HepG2 (cell line): ENCODE measurements around the gene SLC35F1. TPM values are rescaled to one million over a fixed set of nuclear protein-coding genes. Genes with fewer than 3 reads are reported as not detected.

Experiments
- ATF7-NPFF ChIP-seq: sonication (generic); formaldehyde crosslinking; IDR thresholded peaks from 2 replicates; pipeline ENCODE4 v1.8.1; 2023; ENCODE audit warnings: mild to moderate bottlenecking, low read depth, missing genetic modification reagents, moderate library complexity
- DRAP1 ChIP-seq: IDR thresholded peaks from 2 replicates; pipeline ENCODE4 v1.6.1; 2016; ENCODE audit warnings: missing genetic modification reagents, missing compliant biosample characterization
- HNF1A ChIP-seq, 2 experiments: sonication (generic) in 1 of 2; formaldehyde crosslinking in 1 of 2; IDR thresholded peaks; 2 replicates each; pipeline versions ENCODE4 v1.4.0 to v1.6.1; 2016 to 2020; ENCODE audit warnings: borderline replicate concordance in 1 of 2, low read depth in 1 of 2, mild to moderate bottlenecking in 1 of 2, missing genetic modification reagents in 1 of 2
- IRF1 ChIP-seq: sonication (generic); formaldehyde crosslinking; IDR thresholded peaks from 2 replicates; pipeline ENCODE4 v1.4.0; 2020; ENCODE audit warnings: low read depth, mild to moderate bottlenecking, missing genetic modification reagents
- KDM3A ChIP-seq: IDR thresholded peaks from 2 replicates; pipeline ENCODE4 v1.6.1; 2018; ENCODE audit warnings: low read depth, missing compliant biosample characterization
- KMT2B ChIP-seq: IDR thresholded peaks from 2 replicates; pipeline ENCODE4 v1.6.1; 2016; ENCODE audit warnings: missing genetic modification reagents, missing compliant biosample characterization
- MATR3 ChIP-seq: sonication (generic); formaldehyde crosslinking; IDR thresholded peaks from 2 replicates; pipeline ENCODE4 v1.4.0; 2020; ENCODE audit warnings: missing genetic modification reagents
- MYNN ChIP-seq: sonication (generic); formaldehyde crosslinking; IDR thresholded peaks from 2 replicates; pipeline ENCODE4 v1.4.0; 2020; ENCODE audit warnings: mild to moderate bottlenecking, low read depth, missing genetic modification reagents
- NCOA1 ChIP-seq: sonication (generic); formaldehyde crosslinking; IDR thresholded peaks from 2 replicates; pipeline ENCODE4 v1.9.0; 2021; ENCODE audit warnings: missing genetic modification reagents
- RELA ChIP-seq: sonication (generic); formaldehyde crosslinking; IDR thresholded peaks from 2 replicates; pipeline ENCODE4 v1.4.0; 2020; ENCODE audit warnings: missing genetic modification reagents
- RFX1 ChIP-seq: fragments of 450-650 bp; IDR thresholded peaks from 2 replicates; pipeline ENCODE4 v1.6.1; 2017
- RFX3 ChIP-seq: IDR thresholded peaks from 2 replicates; pipeline ENCODE4 v1.6.1; 2016; ENCODE audit warnings: missing biosample characterization, missing genetic modification reagents
- SNAPC2 ChIP-seq: sonication (generic); formaldehyde crosslinking; IDR thresholded peaks from 2 replicates; pipeline ENCODE4 v1.8.1; 2022; ENCODE audit warnings: mild to moderate bottlenecking, missing genetic modification reagents
- U2AF2 ChIP-seq: fragments of 200-400 bp; formaldehyde crosslinking; IDR thresholded peaks from 2 replicates; pipeline ENCODE4 v1.6.1; 2017; ENCODE audit warnings: low read depth, mild to moderate bottlenecking, low read length
- ZFP36 ChIP-seq: fragments of 150-350 bp; IDR thresholded peaks from 2 replicates; pipeline ENCODE4 v1.6.1; 2018; ENCODE audit warnings: borderline replicate concordance, low read length, low read depth; ENCODE audit not compliant: partially characterized antibody
- ZNF225 ChIP-seq: sonication (generic); formaldehyde crosslinking; IDR thresholded peaks from 2 replicates; pipeline ENCODE4 v1.4.0; 2020; ENCODE audit warnings: mild to moderate bottlenecking, missing genetic modification reagents
- ZNF263 ChIP-seq: sonication (generic); formaldehyde crosslinking; IDR thresholded peaks from 2 replicates; pipeline ENCODE4 v1.4.0; 2020; ENCODE audit warnings: missing genetic modification reagents
- ZNF275 ChIP-seq: sonication (generic); formaldehyde crosslinking; IDR thresholded peaks from 2 replicates; pipeline ENCODE4 v1.8.0; 2022; ENCODE audit warnings: missing genetic modification reagents, mild to moderate bottlenecking, inconsistent platforms, borderline replicate concordance
- ZNF431 ChIP-seq: sonication (generic); formaldehyde crosslinking; IDR thresholded peaks from 2 replicates; pipeline ENCODE4 v1.9.0; 2022; ENCODE audit warnings: missing genetic modification reagents, low read depth, mild to moderate bottlenecking, borderline replicate concordance
- ZNF652 ChIP-seq: IDR thresholded peaks from 2 replicates; pipeline ENCODE4 v1.6.1; 2016; ENCODE audit warnings: low read depth, borderline replicate concordance
- ZNF749 ChIP-seq: sonication (generic); formaldehyde crosslinking; IDR thresholded peaks from 2 replicates; pipeline ENCODE4 v1.8.0; 2022; ENCODE audit warnings: mild to moderate bottlenecking, missing genetic modification reagents, moderate library complexity, borderline replicate concordance
- ZNF75D ChIP-seq: sonication (generic); formaldehyde crosslinking; IDR thresholded peaks from 2 replicates; pipeline ENCODE4 v1.8.1; 2023; ENCODE audit warnings: missing genetic modification reagents, mild to moderate bottlenecking, borderline replicate concordance
- ZNF782 ChIP-seq: sonication (generic); formaldehyde crosslinking; IDR thresholded peaks from 2 replicates; pipeline ENCODE4 v1.4.0; 2020; ENCODE audit warnings: missing genetic modification reagents, mild to moderate bottlenecking, borderline replicate concordance
- ZSCAN9 ChIP-seq: IDR thresholded peaks from 2 replicates; pipeline ENCODE4 v1.6.1; 2016; ENCODE audit warnings: borderline replicate concordance
- polyA plus RNA-seq, 8 experiments: library from polyadenylated mRNA; depleted of rRNA in 3 of 8; stranded (reverse) in 7 of 8; unstranded in 1 of 8; fragments of >200 nt; fragmentation: Illumina TruSeq in 4 of 8; extraction: Trizol in 4 of 8; gene quantifications; 2 replicates each; pipeline versions ENCODE4 v1.2.1 to v1.2.3, GENCODE V29; 2011 to 2016; ENCODE audit warnings: low read depth in 4 of 8, missing spikeins in 1 of 8, mixed read lengths in 1 of 8; ENCODE audit not compliant: insufficient read depth in 1 of 8
- total RNA-seq, 5 experiments: library from RNA; depleted of rRNA; stranded (reverse); fragments of >200 nt; fragmentation: Illumina TruSeq; extraction: Trizol; gene quantifications; 2 replicates each; pipeline ENCODE4 v1.2.3, GENCODE V29; 2016; ENCODE audit warnings: low read depth in 1 of 5

Gene SLC35F1
- total and polyA plus RNA-seq, 2 of the 13 experiments (the other 11 are each of a cell fraction or from before 2014, with no cell fraction given), result 0.01 TPM; not detected in 1

- no peak for TF ChIP-seq ZNF275 (CRISPR knock-in tag)
- no peak for TF ChIP-seq U2AF2
- 0 out of 2 replicates have a peak, but pooled peaks have one; percentile 46 for TF ChIP-seq ATF7-NPFF
- peak; percentile 59; the same call in 1 of the 2 replicates for TF ChIP-seq ZNF652 (CRISPR knock-in tag)
- TF ChIP-seq ZNF431 (CRISPR knock-in tag), result no peak
- no peak for TF ChIP-seq RFX3
- TF ChIP-seq ZFP36, result no peak
- no peak for TF ChIP-seq KMT2B (CRISPR knock-in tag)
- no peak for TF ChIP-seq ZNF225
- TF ChIP-seq DRAP1 (CRISPR knock-in tag), result no peak
- no peak for TF ChIP-seq KDM3A
- no peak for TF ChIP-seq HNF1A (IDR thresholded peaks at IDR 0.05; ENCODE audit: low read depth)
- no peak for TF ChIP-seq HNF1A (CRISPR knock-in tag; IDR thresholded peaks at IDR 0.05; ENCODE audit: borderline replicate concordance)
- no peak for TF ChIP-seq RELA (CRISPR knock-in tag)
- peak; percentile 49; the same call in 1 of the 2 replicates for TF ChIP-seq ZNF782 (CRISPR knock-in tag)
- no peak for TF ChIP-seq ZNF749 (CRISPR knock-in tag)
- TF ChIP-seq ZNF263 (CRISPR knock-in tag), result no peak
- no peak for TF ChIP-seq MATR3 (CRISPR knock-in tag)
- TF ChIP-seq IRF1 (CRISPR knock-in tag), result no peak
- no peak for TF ChIP-seq SNAPC2 (CRISPR knock-in tag)
- TF ChIP-seq RFX1, result no peak
- TF ChIP-seq MYNN (CRISPR knock-in tag), result no peak
- TF ChIP-seq NCOA1 (CRISPR knock-in tag), result no peak
- no peak for TF ChIP-seq ZSCAN9 (CRISPR knock-in tag)
- no peak for TF ChIP-seq ZNF75D (CRISPR knock-in tag)
These were observed 13.0 kb downstream of the SLC35F1 start (continued) for GRCh38 chr6:117919775-117920729.
